B cell (primary cell): ENCODE data around the gene KCNJ14. TPM values are rescaled to one million over a fixed set of nuclear protein-coding genes. Genes with fewer than 3 reads are reported as not detected.

Source experiments
- ATAC-seq: fragments of 200-7000 bp; cut with Tn5 transposase; one replicate; pipeline ENCODE4 v1.10.0; 2021; ENCODE audit warnings: low read depth, mild to moderate bottlenecking, moderate number of reproducible peaks, moderate library complexity
- CTCF ChIA-PET: fragments of 350-600 bp; sonication (Branson Sonifier 250); formaldehyde crosslinking; loops from one replicate; lab custom pipeline; 2021; ENCODE audit warnings: antibody characterized with exemption, inconsistent platforms; lab: Charles Lee
- POLR2A ChIA-PET: fragments of 350-600 bp; sonication (Branson Sonifier 250); formaldehyde crosslinking; loops from one replicate; lab custom pipeline; 2021; ENCODE audit warnings: antibody characterized with exemption; lab: Charles Lee
- DNase-seq: peaks from one replicate; pipeline ENCODE4 v3.0.0; 2013
- H2AFZ ChIP-seq: 2 replicates; pipeline ENCODE4 v1.6.1; 2012; ENCODE audit warnings: mild to moderate bottlenecking, low read depth, low read length; ENCODE audit not compliant: insufficient read depth, poor library complexity, severe bottlenecking
- H3K27ac ChIP-seq, 2 donors: 1 replicate in 1 of 2; 2 replicates in 1 of 2; pipeline ENCODE4 v1.5.1; 2012 to 2013; ENCODE audit warnings: low read length in 2 of 2, mild to moderate bottlenecking in 2 of 2, moderate library complexity in 1 of 2
- H3K27me3 ChIP-seq, 4 experiments: fragments of 200-600 bp in 1 of 4; sonication (generic) in 1 of 4; replicated peaks in 1 of 4; 1 replicate in 2 of 4; 2 replicates in 2 of 4; pipeline versions ENCODE4 v1.6.1 to v1.7.0; 2013 to 2016; ENCODE audit warnings: low read length in 3 of 4, mild to moderate bottlenecking in 2 of 4, mixed read lengths in 1 of 4, moderate library complexity in 1 of 4; ENCODE audit not compliant: insufficient read depth in 4 of 4, control insufficient read depth in 3 of 4; ENCODE audit errors: control extremely low read depth in 1 of 4
- H3K36me3 ChIP-seq, 2 experiments: replicated peaks in 1 of 2; 1 replicate in 1 of 2; 2 replicates in 1 of 2; pipeline versions ENCODE4 v1.6.1 to v1.7.1; 2013; ENCODE audit warnings: low read length in 1 of 2; ENCODE audit not compliant: insufficient read depth in 2 of 2, control insufficient read depth in 1 of 2; ENCODE audit errors: control extremely low read depth in 1 of 2, extremely low read depth in 1 of 2
- H3K4me1 ChIP-seq, 2 donors: fragments of 200-600 bp in 1 of 2; sonication (generic) in 1 of 2; 1 replicate in 1 of 2; 2 replicates in 1 of 2; pipeline versions ENCODE4 v1.5.1 to v1.6.1; 2013 to 2017; ENCODE audit warnings: low read length in 2 of 2; ENCODE audit not compliant: control insufficient read depth in 2 of 2, insufficient read depth in 2 of 2
- H3K4me2 ChIP-seq: replicated peaks from 2 replicates; pipeline ENCODE3; 2012; ENCODE audit warnings: mild to moderate bottlenecking, low read depth, low read length; ENCODE audit not compliant: poor library complexity, severe bottlenecking
- H3K4me3 ChIP-seq, 5 experiments: fragments of 200-600 bp in 1 of 5; sonication (generic) in 1 of 5; 1 replicate in 3 of 5; 2 replicates in 2 of 5; pipeline versions ENCODE4 v1.5.1 to v1.7.0; 2011 to 2016; ENCODE audit warnings: low read length in 4 of 5, mild to moderate bottlenecking in 4 of 5, low read depth in 2 of 5, control low read depth in 1 of 5, moderate library complexity in 1 of 5; ENCODE audit not compliant: insufficient read depth in 1 of 5; ENCODE audit errors: control extremely low read depth in 1 of 5, extremely low read depth in 1 of 5
- H3K79me2 ChIP-seq: fragments of 200-600 bp; sonication (generic); one replicate; pipeline ENCODE4 v1.6.0; 2016; ENCODE audit warnings: low read length; ENCODE audit not compliant: control insufficient read depth, insufficient read depth
- H3K9ac ChIP-seq: fragments of 200-600 bp; sonication (generic); 2 replicates; pipeline ENCODE4 v1.6.1; 2017; ENCODE audit warnings: mild to moderate bottlenecking, low read length, moderate library complexity
- H3K9me3 ChIP-seq, 3 donors: one replicate each; pipeline versions ENCODE4 v1.6.1 to v1.7.1; 2013; ENCODE audit warnings: low read length in 2 of 3; ENCODE audit not compliant: control insufficient read depth in 2 of 3, insufficient read depth in 1 of 3; ENCODE audit errors: control extremely low read depth in 1 of 3
- H4K20me1 ChIP-seq: 2 replicates; pipeline ENCODE4 v1.6.0; 2012; ENCODE audit warnings: mild to moderate bottlenecking, low read length; ENCODE audit not compliant: insufficient read depth, control insufficient read depth, poor library complexity, severe bottlenecking
- H3K27ac Mint-ChIP-seq: one replicate; pipeline ENCODE4 v1.8.0; 2021; ENCODE audit warnings: mixed read lengths
- H3K27me3 Mint-ChIP-seq: one replicate; pipeline ENCODE4 v1.8.0; 2021; ENCODE audit warnings: mixed read lengths
- H3K4me1 Mint-ChIP-seq: one replicate; pipeline ENCODE4 v1.8.0; 2021; ENCODE audit warnings: mixed read lengths
- H3K4me3 Mint-ChIP-seq: one replicate; pipeline ENCODE4 v1.8.0; 2021; ENCODE audit warnings: mixed read lengths
- H3K9me3 Mint-ChIP-seq: one replicate; pipeline ENCODE4 v1.8.0; 2022; ENCODE audit warnings: mixed read lengths; ENCODE audit not compliant: insufficient read depth
- CTCF ChIP-seq: fragments of 200-600 bp; IDR thresholded peaks from one replicate; pipeline ENCODE4 v1.8.0; 2022; ENCODE audit warnings: antibody characterized with exemption, mild to moderate bottlenecking
- EZH2 ChIP-seq: IDR thresholded peaks from 2 replicates; pipeline ENCODE4 v1.6.1; 2012; ENCODE audit warnings: borderline replicate concordance, low read depth, mild to moderate bottlenecking, moderate library complexity, low read length; ENCODE audit not compliant: insufficient read depth, poor library complexity, severe bottlenecking
- WGBS: methylation state at CpG from one replicate; pipeline ENCODE4 v1.1.5; 2013; ENCODE audit warnings: missing lambda C conversion rate; ENCODE audit not compliant: insufficient coverage; 5-methylcytosine and 5-hydroxymethylcytosine counted together
- intact Hi-C: fragments of 100-400 bp; cut with micrococcal nuclease; formaldehyde crosslinking; loops from one replicate; pipeline ENCODE4 v1.10.0; 2022
- polyA plus RNA-seq: library from polyadenylated mRNA; depleted of rRNA; stranded (reverse); fragments of >200 nt; gene quantifications from 2 replicates; pipeline ENCODE4 v1.2.3, GENCODE V29; 2012
- total RNA-seq, 2 donors: library from RNA; stranded (reverse); fragments of 120-200 nt in 1 of 2; gene quantifications; 1 replicate in 1 of 2; 2 replicates in 1 of 2; pipeline versions ENCODE4 v1.2.3 to v1.2.4, GENCODE V29; 2013 to 2022

KCNJ14 gene
- total and polyA plus RNA-seq, 2 donors (not counting 1 experiment from before 2014, with no cell fraction given) = 1.5 to 2.3 TPM

GRCh38 chr19:48450441-48450840 lies 4.9 kb upstream of the KCNJ14 start:
- Histone ChIP-seq H3K79me2 (peaks cover 27% of the 10 kb centered on the region), H3K36me3 (peaks cover 0 to 71% of the 10 kb centered on the region in 2 experiments), H3K4me3 (no peak overlapping the region)

GRCh38 chr19:48450863-48451262 lies 4.5 kb upstream of the KCNJ14 start:
- ATAC-seq = no peak
- Histone ChIP-seq H3K9me3 (no peaks in the 10 kb centered on the region), H3K79me2 (peaks cover 31% of the 10 kb centered on the region), H3K36me3 (peaks cover 0 to 75% of the 10 kb centered on the region in 2 experiments), H3K27ac (no peak overlapping the region), H4K20me1 (peaks cover 35% of the 10 kb centered on the region), H3K9ac (no peak overlapping the region), H3K27me3 (no peaks in the 10 kb centered on the region), H3K4me1 (peaks cover 6 to 11% of the 10 kb centered on the region in 2 donors), H3K4me3 (no peak overlapping the region), H3K4me2 (no peak overlapping the region), H2AFZ (no peak overlapping the region)
- Mint-ChIP-seq H3K27me3 (no peaks in the 10 kb centered on the region), H3K4me1 (peaks cover 23% of the 10 kb centered on the region), H3K9me3 (no peaks in the 10 kb centered on the region), H3K4me3 (no peak overlapping the region), H3K27ac (no peak overlapping the region)
- ChIA-PET CTCF (no interaction called here), POLR2A (no interaction called here)
- DNase-seq = no peak
- TF ChIP-seq EZH2 = no peak
- no peak for TF ChIP-seq CTCF
- 96% methylated on average over 13 of the region's 15 CpGs for WGBS
- intact Hi-C loops = no loop called here

More at GRCh38 chr19:48450441-48450840, 4.9 kb upstream of the KCNJ14 start:
- H3K4me3 Mint-ChIP-seq = no peak overlapping the region
- DNase-seq (no peak), ATAC-seq (no peak)
- peaks cover 28% of the 10 kb centered on the region for H3K4me1 Mint-ChIP-seq
- 98% methylated on average over 21 of the region's 23 CpGs for WGBS
- H3K27me3 Mint-ChIP-seq = no peaks in the 10 kb centered on the region
- TF ChIP-seq CTCF = no peak
- no peak for TF ChIP-seq EZH2
- ChIA-PET CTCF (no interaction called here), POLR2A (no interaction called here)
- H3K27ac Mint-ChIP-seq = no peak overlapping the region
- no peaks in the 10 kb centered on the region for H3K27me3 ChIP-seq
- H3K9me3 ChIP-seq = no peaks in the 10 kb centered on the region
- no peak overlapping the region for H3K4me2 ChIP-seq
- intact Hi-C loops = no loop called here
- no peaks in the 10 kb centered on the region for H3K9me3 Mint-ChIP-seq
- H2AFZ ChIP-seq = no peak overlapping the region
- H4K20me1 ChIP-seq = peaks cover 31% of the 10 kb centered on the region
- H3K4me1 ChIP-seq = peaks cover 6 to 9% of the 10 kb centered on the region in 2 donors
- H3K27ac ChIP-seq = no peak overlapping the region
- H3K9ac ChIP-seq = no peak overlapping the region
